H1 (cell line): Measurements from ENCODE around the gene NTN4. TPM values are rescaled to one million over a fixed set of nuclear protein-coding genes. Genes with fewer than 3 reads are reported as not detected.

ENCODE experiments used
- CTCF ChIA-PET: fragments of 300-600 bp; sonication (Branson Sonifier 250); formaldehyde crosslinking; loops from one replicate; lab custom pipeline; 2021; ENCODE audit not compliant: partially characterized antibody; lab: Charles Lee
- POLR2A ChIA-PET: fragments of 300-600 bp; sonication (Branson Sonifier 250); formaldehyde crosslinking; loops from one replicate; lab custom pipeline; 2021; ENCODE audit warnings: inconsistent platforms; ENCODE audit not compliant: partially characterized antibody; lab: Charles Lee
- DNase-seq, 2 experiments: peaks; one replicate each; pipeline versions ENCODE4 v3.0.0 to v3.0.0-alpha.2; 2010 to 2022; ENCODE audit warnings: low spot score in 2 of 2, low read depth in 1 of 2, mixed read lengths in 1 of 2
- FAIRE-seq: peaks from 2 replicates; lab custom pipeline; 2011; peaks lifted over from hg19 to GRCh38; lab: Jason Lieb, UNC
- H2AFZ ChIP-seq: 2 replicates; pipeline ENCODE4 v1.8.1; 2012; ENCODE audit warnings: low read length, inconsistent platforms
- H2AK5ac ChIP-seq: 2 replicates; pipeline ENCODE4 v1.6.1; 2013; ENCODE audit warnings: low read depth, low read length
- H2BK120ac ChIP-seq: replicated peaks from 2 replicates; pipeline ENCODE3; 2013; ENCODE audit warnings: low read depth, low read length, inconsistent platforms
- H2BK12ac ChIP-seq: 2 replicates; pipeline ENCODE4 v1.6.1; 2013; ENCODE audit warnings: low read depth, low read length
- H2BK15ac ChIP-seq: 2 replicates; pipeline ENCODE4 v1.6.1; 2013; ENCODE audit warnings: low read length
- H2BK20ac ChIP-seq: 2 replicates; pipeline ENCODE4 v1.6.1; 2013; ENCODE audit warnings: low read length
- H2BK5ac ChIP-seq: 2 replicates; pipeline ENCODE4 v1.6.1; 2013; ENCODE audit warnings: low read depth, low read length
- H3K14ac ChIP-seq: 2 replicates; pipeline ENCODE4 v1.6.1; 2013; ENCODE audit warnings: inconsistent platforms; ENCODE audit not compliant: insufficient read length
- H3K18ac ChIP-seq: 2 replicates; pipeline ENCODE4 v1.6.1; 2013; ENCODE audit warnings: low read length; ENCODE audit errors: extremely low read depth
- H3K23ac ChIP-seq: 2 replicates; pipeline ENCODE4 v1.6.1; 2013; ENCODE audit warnings: inconsistent platforms; ENCODE audit not compliant: insufficient read length
- H3K23me2 ChIP-seq: 2 replicates; pipeline ENCODE4 v1.6.1; 2013; ENCODE audit warnings: low read depth, low read length
- H3K27ac ChIP-seq: 2 replicates; pipeline ENCODE4 v1.6.1; 2011; ENCODE audit warnings: low read depth, low read length, inconsistent platforms
- H3K27me3 ChIP-seq, 4 experiments: replicated peaks in 1 of 4; 1 replicate in 1 of 4; 2 replicates in 3 of 4; pipeline versions ENCODE4 v1.6.1 to v1.8.1; 2011 to 2013; ENCODE audit warnings: low read length in 3 of 4, mild to moderate bottlenecking in 3 of 4, inconsistent platforms in 2 of 4, mixed read lengths in 2 of 4, moderate library complexity in 1 of 4; ENCODE audit not compliant: control insufficient read depth in 3 of 4, insufficient read depth in 3 of 4; ENCODE audit errors: extremely low read depth in 1 of 4
- H3K36me3 ChIP-seq, 4 experiments: 2 replicates each; pipeline versions ENCODE4 v1.6.1 to v1.8.1; 2011 to 2013; ENCODE audit warnings: mild to moderate bottlenecking in 4 of 4, low read length in 3 of 4, moderate library complexity in 2 of 4, control low read depth in 1 of 4, inconsistent platforms in 1 of 4; ENCODE audit not compliant: insufficient read depth in 4 of 4, control insufficient read depth in 2 of 4
- H3K4ac ChIP-seq: replicated peaks from 2 replicates; pipeline ENCODE3; 2013; ENCODE audit warnings: low read length, low read depth, mixed read lengths, inconsistent platforms; ENCODE audit not compliant: insufficient read length
- H3K4me1 ChIP-seq, 4 experiments: replicated peaks in 1 of 4; 1 replicate in 1 of 4; 2 replicates in 3 of 4; pipeline versions ENCODE4 v1.6.1 to v1.8.1; 2011 to 2013; ENCODE audit warnings: low read length in 3 of 4, inconsistent platforms in 2 of 4, mixed read lengths in 1 of 4; ENCODE audit not compliant: insufficient read depth in 4 of 4, control insufficient read depth in 3 of 4
- H3K4me2 ChIP-seq, 2 experiments: 2 replicates each; pipeline versions ENCODE4 v1.6.1 to v1.8.1; 2011 to 2013; ENCODE audit warnings: low read depth in 2 of 2, low read length in 2 of 2, control low read depth in 1 of 2, inconsistent platforms in 1 of 2, mild to moderate bottlenecking in 1 of 2; ENCODE audit not compliant: insufficient read depth in 1 of 2
- H3K4me3 ChIP-seq, 4 experiments: fragments of 200-600, 300-600 bp in 1 of 4; sonication (generic), shearing (Covaris generic), sonication (Bioruptor Twin) in 1 of 4; 2 replicates each; pipeline versions ENCODE4 v1.5.1 to v1.8.1; 2011 to 2016; ENCODE audit warnings: low read length in 4 of 4, low read depth in 3 of 4, control low read depth in 2 of 4, inconsistent platforms in 2 of 4, mild to moderate bottlenecking in 2 of 4, mixed read lengths in 1 of 4, moderate library complexity in 1 of 4; ENCODE audit not compliant: insufficient read depth in 2 of 4; ENCODE audit errors: extremely low read depth in 1 of 4
- H3K56ac ChIP-seq: replicated peaks from 2 replicates; pipeline ENCODE3; 2013; ENCODE audit warnings: low read depth, mild to moderate bottlenecking, mixed read lengths, low read length, inconsistent platforms; ENCODE audit not compliant: insufficient read length
- H3K79me1 ChIP-seq: 2 replicates; pipeline ENCODE4 v1.6.1; 2013; ENCODE audit warnings: low read depth, low read length, control low read depth
- H3K79me2 ChIP-seq, 2 experiments: 2 replicates each; pipeline versions ENCODE4 v1.6.1 to v1.8.1; 2012 to 2013; ENCODE audit warnings: low read length in 2 of 2, mild to moderate bottlenecking in 2 of 2, inconsistent platforms in 1 of 2; ENCODE audit not compliant: insufficient read depth in 2 of 2, control insufficient read depth in 1 of 2
- H3K9ac ChIP-seq, 4 experiments: replicated peaks in 1 of 4; 1 replicate in 1 of 4; 2 replicates in 3 of 4; pipeline versions ENCODE4 v1.6.1 to v1.8.1; 2011 to 2013; ENCODE audit warnings: low read depth in 3 of 4, low read length in 3 of 4, control low read depth in 2 of 4, mild to moderate bottlenecking in 2 of 4, moderate library complexity in 2 of 4, inconsistent platforms in 1 of 4; ENCODE audit errors: extremely low read depth in 1 of 4
- H3K9me3 ChIP-seq, 2 experiments: 2 replicates each; pipeline versions ENCODE4 v1.6.1 to v1.8.1; 2012 to 2013; ENCODE audit warnings: mild to moderate bottlenecking in 2 of 2, moderate library complexity in 2 of 2, control low read depth in 1 of 2, inconsistent platforms in 1 of 2, low read depth in 1 of 2, low read length in 1 of 2, mixed read lengths in 1 of 2; ENCODE audit not compliant: insufficient read depth in 2 of 2
- H4K20me1 ChIP-seq, 2 experiments: replicated peaks in 1 of 2; 2 replicates each; pipeline versions ENCODE3 to v1.8.1; 2011 to 2013; ENCODE audit warnings: inconsistent platforms in 2 of 2, low read length in 2 of 2, mild to moderate bottlenecking in 1 of 2; ENCODE audit not compliant: insufficient read depth in 2 of 2, control insufficient read depth in 1 of 2
- H4K5ac ChIP-seq: 2 replicates; pipeline ENCODE4 v1.6.1; 2013; ENCODE audit warnings: low read length, low read depth, mixed read lengths, inconsistent platforms; ENCODE audit not compliant: insufficient read length
- H4K8ac ChIP-seq: 2 replicates; pipeline ENCODE4 v1.8.0; 2013; ENCODE audit warnings: mild to moderate bottlenecking, moderate library complexity, low read length, inconsistent platforms; ENCODE audit not compliant: insufficient read depth; ENCODE audit errors: extremely low read depth
- H4K91ac ChIP-seq: replicated peaks from 2 replicates; pipeline ENCODE3; 2013; ENCODE audit warnings: low read length, mixed read lengths, inconsistent platforms; ENCODE audit not compliant: insufficient read length
- BCL11A ChIP-seq, 2 experiments: IDR thresholded peaks; one replicate each; pipeline ENCODE4 v1.6.1; 2011; ENCODE audit warnings: low read depth in 2 of 2, low read length in 2 of 2, mild to moderate bottlenecking in 2 of 2
- BRCA1 ChIP-seq: IDR thresholded peaks from 2 replicates; pipeline ENCODE4 v1.6.1; 2012; ENCODE audit warnings: low read depth, low read length, improper control_type of control experiment
- CHD1 ChIP-seq: IDR thresholded peaks from 2 replicates; pipeline ENCODE4 v1.6.1; 2012; ENCODE audit warnings: low read depth, low read length, improper control_type of control experiment
- E2F6 ChIP-seq: IDR thresholded peaks from 2 replicates; pipeline ENCODE4 v1.6.1; 2012; ENCODE audit warnings: inconsistent platforms
- GTF2F1 ChIP-seq: IDR thresholded peaks from 2 replicates; pipeline ENCODE4 v1.6.1; 2012; ENCODE audit warnings: low read depth, low read length, improper control_type of control experiment, borderline replicate concordance
- HDAC6 ChIP-seq: IDR thresholded peaks from one replicate; pipeline ENCODE4 v1.7.1; 2012; ENCODE audit warnings: low read depth, mild to moderate bottlenecking, inconsistent platforms, low read length, moderate library complexity
- JUND ChIP-seq: IDR thresholded peaks from 2 replicates; pipeline ENCODE4 v1.6.1; 2011; ENCODE audit warnings: mild to moderate bottlenecking, improper control_type of control experiment, low read length
- TAF7 ChIP-seq: optimal IDR thresholded peaks from 2 replicates; pipeline ENCODE3; 2011; ENCODE audit warnings: low read depth, mild to moderate bottlenecking, inconsistent platforms, low read length, moderate library complexity, borderline replicate concordance
- WGBS, 2 experiments: shearing (Covaris generic) in 1 of 2; methylation state at CpG; one replicate each; pipeline versions ENCODE4 v1.1.6 to v1.1.7; 2013 to 2015; ENCODE audit warnings: low lambda C conversion rate in 2 of 2, mixed read lengths in 2 of 2, inconsistent platforms in 1 of 2, low coverage in 1 of 2, missing lambda C conversion rate in 1 of 2; ENCODE audit not compliant: insufficient replicate concordance in 2 of 2, insufficient coverage in 1 of 2, insufficient read length in 1 of 2; ENCODE audit errors: extremely low coverage in 1 of 2, missing lambda C conversion rate in 1 of 2; 5-methylcytosine and 5-hydroxymethylcytosine counted together
- long read RNA-seq, 2 experiments: library from RNA in 1 of 2; library from capped mRNA in 1 of 2; stranded (forward); transcript quantifications; one replicate each; pipeline ENCODE4 v2.0.0, GENCODE V29; 2021; ENCODE audit warnings: inconsistent platforms in 1 of 2
- polyA minus RNA-seq, 3 experiments: library from RNA; depleted of rRNA, polyadenylated mRNA; stranded (reverse); fragments of >200 nt; gene quantifications; 1 replicate in 2 of 3; 2 replicates in 1 of 3; pipeline ENCODE4 v1.2.3, GENCODE V29; 2011
- polyA plus RNA-seq, 7 experiments: library from polyadenylated mRNA; depleted of rRNA in 3 of 7; stranded (reverse) in 5 of 7; unstranded in 2 of 7; fragments of >200 nt in 5 of 7; fragments of 200-250 nt in 2 of 7; gene quantifications; 1 replicate in 5 of 7; 2 replicates in 1 of 7; 4 replicates in 1 of 7; pipeline versions ENCODE4 v1.2.1 to v1.2.3, GENCODE V29; 2011 to 2013; ENCODE audit warnings: missing spikeins in 2 of 7, mixed read lengths in 2 of 7
- total RNA-seq: library from RNA; stranded (reverse); fragmentation: NEBNext Ultra II Directional; extraction: Animal tissue kit (Norgen Biotek cat#: 25700); gene quantifications from 2 replicates; pipeline ENCODE4 v1.2.1, GENCODE V29; 2021

The NTN4 gene
- total RNA-seq (1.3 and 1.7 TPM in 2 replicates), polyA plus RNA-seq (2011; rRNA removed) (0.74 and 0.86 TPM in 2 replicates), polyA minus RNA-seq (2011; rRNA and poly(A)+ RNA removed) (4.3 and 7.6 TPM in 2 replicates)
- 1.0 TPM for polyA plus RNA-seq (2011; cell fraction: cytosol; rRNA removed)
- 3.0 TPM for polyA plus RNA-seq (2011; cell fraction: nucleus; rRNA removed)
- polyA plus RNA-seq (2012, experiment 1 of 2), result 0.78 to 1.4 TPM (median 1.0 TPM) in 4 replicates
- not detected for polyA plus RNA-seq (2012, experiment 2 of 2)
- 0.71 TPM for polyA plus RNA-seq (2013, experiment 1 of 2)
- polyA plus RNA-seq (2013, experiment 2 of 2), result 0.87 TPM
- polyA minus RNA-seq (2011; cell fraction: cytosol; rRNA and poly(A)+ RNA removed), result 2.1 TPM
- polyA minus RNA-seq (2011; cell fraction: nucleus; rRNA and poly(A)+ RNA removed), result 4.3 TPM
- long read RNA-seq, experiment 1, partial matches to known transcripts, result 2 of 2 reads
- long read RNA-seq, experiment 1, other reads (novel, unspliced or antisense), result 0 of 2 reads
- long read RNA-seq, experiment 2, result 0 reads

GRCh38 chr12:95790033-95790916 is at the start of gene NTN4:
Gene NTN4, minus strand, starts transcription at chr12:95790764. Its CDS starts 455 bp downstream, at chr12:95790309.
- Histone ChIP-seq H3K14ac (no peak within 1 kb of the TSS), H3K4ac (no peak within 1 kb of the TSS), H3K23ac (no peak within 1 kb of the TSS), H3K56ac (no peak within 1 kb of the TSS), H3K79me1 (no peaks in the 10 kb centered on the region), H3K27ac (no peak within 1 kb of the TSS), H3K27me3 (peaks cover 17 to 55% (median 36%) of the 10 kb centered on the region in 4 experiments), H4K91ac (no peak within 1 kb of the TSS), H3K23me2 (peaks cover 18% of the 10 kb centered on the region; the same call in 1 of the 2 replicates), H4K20me1 (no peaks in the 10 kb centered on the region), H3K4me2 (peak within 1 kb of the TSS; percentile 79 to 97), H2BK15ac (no peak within 1 kb of the TSS), H2AFZ (peak within 1 kb of the TSS; percentile 33), H2AK5ac (no peak within 1 kb of the TSS), H3K9ac (peak within 1 kb of the TSS in 1 of 4 experiments; percentile 50; a peak in 3 of 7 replicates), H3K4me1 (peaks cover 0 to 5% (median 3%) of the 10 kb centered on the region in 4 experiments; a peak in 6 of 7 replicates), H3K18ac (peak within 1 kb of the TSS; percentile 19; the same call in 1 of the 2 replicates), H3K9me3 (no peaks in the 10 kb centered on the region), H2BK120ac (no peak within 1 kb of the TSS), H4K8ac (peak within 1 kb of the TSS; percentile 83), H2BK12ac (peak within 1 kb of the TSS; percentile 31; the same call in 1 of the 2 replicates), H4K5ac (no peak within 1 kb of the TSS), H2BK20ac (no peak within 1 kb of the TSS; the same call in 1 of the 2 replicates), H3K36me3 (no peaks in the 10 kb centered on the region), H2BK5ac (no peak within 1 kb of the TSS), H3K79me2 (no peaks in the 10 kb centered on the region), H3K4me3 (peak within 1 kb of the TSS; percentile 63 to 80 (median 72))
- FAIRE-seq, result no peak
- WGBS, 2 experiments, result 1% methylated on average over 54 of the region's 96 CpGs; no CpG with 5 or more reads in 1 of the 2 experiments
- peak in 1 of 2 experiments; percentile 76 for DNase-seq
- POLR2A ChIA-PET, result interaction anchor here (1.0 to 2.7 kb wide), 3 partner anchors 8 to 255 kb away, joined by 3 to 9 read pairs (median 4); partner anchors contain the start of gene SNRPF
- CTCF ChIA-PET, result interaction anchor here (0.7 to 1.2 kb wide), 4 partner anchors 21 to 162 kb away, joined by 3 read pairs; no protein-coding TSS in a partner anchor
- TF ChIP-seq TAF7 (no peak), E2F6 (no peak), GTF2F1 (no peak), HDAC6 (no peak), BRCA1 (no peak), BCL11A (IDR thresholded peaks at IDR 0.05; ENCODE audit: low read depth in 2 of 2, low read length in 2 of 2) (no peak), JUND (no peak), CHD1 (0 out of 2 replicates have a peak, but pooled peaks have one; percentile 5)
